HEK293T (cell line): ENCODE measurements around the gene LRP8.

ENCODE experiments used
- CTCF ChIA-PET: fragments of 350-600 bp; formaldehyde crosslinking; extraction: SDS; loops from one replicate; lab custom pipeline; 2021; ENCODE audit warnings: antibody characterized with exemption, inconsistent platforms; lab: Yijun Ruan, JAX
- POLR2A ChIA-PET: fragments of 350-600 bp; formaldehyde crosslinking; extraction: SDS; loops from one replicate; lab custom pipeline; 2020; ENCODE audit warnings: antibody characterized with exemption, inconsistent platforms; lab: Yijun Ruan, JAX
- DNase-seq: peaks from one replicate; pipeline ENCODE4 v3.0.0; 2012; ENCODE audit warnings: mixed read lengths; ENCODE audit errors: extremely low spot score
- ARNT ChIP-seq: fragments of 450-650 bp; IDR thresholded peaks from 2 replicates; pipeline ENCODE4 v1.6.1; 2017; ENCODE audit warnings: mild to moderate bottlenecking
- BHLHE40 ChIP-seq: fragments of 450-650 bp; IDR thresholded peaks from 2 replicates; pipeline ENCODE4 v1.6.1; 2016; ENCODE audit warnings: mild to moderate bottlenecking, moderate library complexity, borderline replicate concordance
- CTBP1 ChIP-seq: fragments of 450-650 bp; IDR thresholded peaks from 2 replicates; pipeline ENCODE4 v1.6.1; 2016; ENCODE audit warnings: borderline replicate concordance
- ELF4 ChIP-seq: fragments of 450-650 bp; IDR thresholded peaks from 2 replicates; pipeline ENCODE4 v1.6.1; 2017; ENCODE audit warnings: antibody characterized with exemption
- FOXA1 ChIP-seq: fragments of 450-650 bp; IDR thresholded peaks from 2 replicates; pipeline ENCODE4 v1.6.1; 2016; ENCODE audit warnings: mild to moderate bottlenecking
- FOXK2 ChIP-seq: fragments of 450-650 bp; IDR thresholded peaks from 2 replicates; pipeline ENCODE4 v1.6.1; 2016; ENCODE audit warnings: mild to moderate bottlenecking
- FOXM1 ChIP-seq: fragments of 450-650 bp; IDR thresholded peaks from 2 replicates; pipeline ENCODE4 v1.6.1; 2017; ENCODE audit warnings: mild to moderate bottlenecking, borderline replicate concordance
- HDGF ChIP-seq: fragments of 450-650 bp; IDR thresholded peaks from 2 replicates; pipeline ENCODE4 v1.6.1; 2017; ENCODE audit warnings: antibody characterized with exemption, borderline replicate concordance
- L3MBTL2 ChIP-seq: fragments of 450-650 bp; conservative IDR thresholded peaks from 2 replicates; pipeline ENCODE4 v1.6.1; 2016; ENCODE audit warnings: mild to moderate bottlenecking
- LEF1 ChIP-seq: fragments of 450-650 bp; IDR thresholded peaks from 2 replicates; pipeline ENCODE4 v1.6.1; 2017; ENCODE audit warnings: mild to moderate bottlenecking, borderline replicate concordance
- NFRKB ChIP-seq: fragments of 450-650 bp; IDR thresholded peaks from 2 replicates; pipeline ENCODE4 v1.6.1; 2016; ENCODE audit warnings: mild to moderate bottlenecking, moderate library complexity
- SP1 ChIP-seq: fragments of 450-650 bp; IDR thresholded peaks from 2 replicates; pipeline ENCODE4 v1.6.1; 2017
- SUZ12 ChIP-seq: fragments of 450-650 bp; IDR thresholded peaks from 2 replicates; pipeline ENCODE4 v1.6.1; 2016; ENCODE audit warnings: mild to moderate bottlenecking
- TARDBP ChIP-seq: fragments of 450-650 bp; IDR thresholded peaks from 2 replicates; pipeline ENCODE4 v1.6.1; 2016
- ZNF384 ChIP-seq: fragments of 450-650 bp; IDR thresholded peaks from 2 replicates; pipeline ENCODE4 v1.6.1; 2016
- TF ChIP-seq, protein P1 (sequence below): fragments of 450-650 bp; IDR thresholded peaks from 2 replicates; pipeline ENCODE4 v1.6.1; 2016

Gene LRP8

DNA sequence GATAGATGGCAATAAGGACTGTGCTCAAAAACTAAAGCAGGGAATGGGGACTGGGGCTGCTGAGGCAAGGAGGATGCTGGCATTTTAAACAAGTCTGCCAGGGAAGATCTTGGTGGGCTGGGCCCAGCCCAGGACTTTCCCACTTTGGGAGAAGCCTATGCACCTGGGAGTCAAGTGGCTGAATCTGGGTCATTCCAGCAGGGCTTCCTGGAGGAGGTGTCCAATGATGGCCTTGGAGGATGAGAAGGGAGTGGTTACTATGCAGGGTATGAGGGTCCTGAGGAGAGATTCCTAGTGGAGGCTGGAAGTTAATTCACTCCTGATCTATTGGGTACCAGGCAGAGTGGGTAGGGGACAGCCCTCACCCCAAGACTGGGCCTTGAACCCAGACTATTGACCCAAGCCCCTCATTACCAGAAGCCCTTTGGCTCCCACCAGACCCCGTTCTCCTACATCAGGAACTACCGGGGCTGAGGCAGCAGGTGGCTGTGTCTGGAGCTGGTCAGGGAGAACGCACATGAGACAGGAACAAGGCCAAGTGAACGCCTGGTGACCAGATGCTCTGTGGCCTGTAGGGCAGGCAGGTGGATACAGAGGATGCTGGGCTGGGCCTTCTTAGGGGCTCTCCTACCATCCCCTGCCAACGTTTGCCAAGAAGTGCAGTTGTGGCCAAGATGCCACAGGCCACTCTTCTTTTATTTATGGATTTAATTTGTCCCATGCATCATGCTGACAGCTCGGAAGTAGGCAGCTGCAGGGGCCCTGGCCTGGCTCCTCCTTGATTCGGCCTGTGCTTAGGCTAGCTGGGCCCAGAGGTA lies 18.3 kb upstream of the LRP8 start:
- DNase-seq, result no peak
- CTCF ChIA-PET, result no interaction called here

DNA sequence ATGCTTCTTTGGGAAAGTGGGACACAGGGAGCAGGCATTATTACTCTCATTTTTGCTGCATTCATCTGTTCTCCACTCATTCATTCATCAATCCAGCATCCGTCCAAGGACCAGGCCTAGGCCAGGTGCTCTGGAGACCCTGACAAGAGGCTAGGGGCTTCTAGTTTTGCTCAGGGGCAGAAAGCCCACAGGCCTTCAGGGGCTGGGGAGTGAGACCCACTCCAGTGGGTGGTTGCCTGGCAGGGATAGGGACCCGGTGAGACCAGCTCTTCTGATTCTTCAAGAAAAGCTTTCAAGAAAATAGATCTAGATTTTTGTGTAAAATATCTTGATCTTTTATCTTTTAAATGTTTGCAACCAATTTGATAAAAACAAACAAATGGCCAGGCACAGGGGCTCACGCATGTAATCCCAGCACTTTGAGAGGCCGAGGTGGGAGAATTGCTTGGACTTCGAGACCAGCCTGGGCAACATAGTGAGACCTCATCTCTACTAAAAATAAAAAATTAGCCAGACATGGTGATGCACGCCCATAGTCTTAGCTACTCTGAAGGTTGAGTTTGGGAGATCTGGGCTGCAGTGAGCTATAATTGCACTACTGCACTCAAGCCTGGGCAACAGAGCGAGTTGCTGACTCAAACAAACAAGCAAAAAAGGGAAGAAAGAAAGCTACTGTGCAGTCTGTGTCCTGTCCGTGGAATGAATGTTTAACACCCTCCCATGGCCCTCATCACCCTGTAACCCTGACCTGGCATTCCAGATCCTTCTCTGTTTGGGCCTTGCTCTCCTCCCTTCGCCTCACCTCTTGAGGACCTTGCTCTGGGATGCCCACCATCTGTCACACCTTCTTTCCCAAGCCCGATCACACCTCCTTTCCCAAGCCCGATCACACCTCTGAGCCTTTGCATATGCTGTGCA lies 17.3 kb upstream of the LRP8 start:
- TF ChIP-seq SUZ12 (no peak), ARNT (no peak), FOXM1 (no peak)
- CTCF ChIA-PET, result no interaction called here
- no peak for DNase-seq
- POLR2A ChIA-PET, result no interaction called here

More for the DNA sequence above, 18.3 kb upstream of the LRP8 start:
- TF ChIP-seq ZNF384 (no peak), NFRKB (no peak), L3MBTL2 (no peak), TARDBP (no peak), CTBP1 (no peak), FOXM1 (no peak), FOXA1 (no peak), LEF1 (no peak), SUZ12 (no peak), FOXK2 (no peak)
- POLR2A ChIA-PET, result no interaction called here

DNA sequence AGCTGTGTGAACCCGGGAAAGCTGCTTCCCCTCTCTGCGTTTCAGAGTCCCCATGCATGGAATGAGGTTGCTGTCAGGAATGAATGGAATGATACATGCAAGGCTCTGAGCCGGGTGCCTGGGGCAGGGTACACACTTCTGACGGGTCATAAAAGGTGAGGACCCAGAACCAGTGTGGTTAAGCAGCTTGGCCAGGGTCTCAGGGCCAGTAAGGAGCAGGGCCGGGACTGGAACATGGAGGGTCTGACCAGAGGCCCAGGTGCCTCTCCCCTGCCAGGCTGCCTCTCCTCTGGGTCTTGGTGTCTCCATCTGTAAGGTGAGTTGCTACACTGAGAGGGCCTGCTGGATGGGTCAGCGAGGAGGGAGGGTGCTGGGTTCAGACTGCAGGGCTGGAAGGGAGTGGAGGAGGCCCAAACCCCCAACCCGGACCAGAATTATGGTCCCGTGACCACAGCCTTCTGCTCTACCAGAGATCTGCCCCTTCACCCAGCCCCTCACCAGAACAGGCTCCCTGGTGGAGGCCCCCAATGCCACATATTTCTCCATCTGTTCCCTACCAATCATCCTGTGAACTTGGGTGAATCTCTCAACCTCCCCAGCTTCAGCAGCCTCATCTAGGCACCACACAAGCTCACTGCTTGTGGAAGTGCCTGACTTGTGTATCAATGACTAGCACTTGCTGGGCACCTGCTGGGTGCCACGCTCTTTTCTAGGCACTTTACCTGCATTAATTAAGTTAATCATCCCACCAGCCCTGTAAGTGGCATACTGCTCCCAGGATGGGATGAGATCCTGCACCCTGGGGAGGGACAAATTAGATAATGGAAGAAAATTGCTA lies 16.2 kb upstream of the LRP8 start:
- no peak for DNase-seq
- ChIA-PET CTCF (no interaction called here), POLR2A (no interaction called here)
- TF ChIP-seq LEF1, result no peak
- no peak for TF ChIP-seq ELF4
- no peak for TF ChIP-seq FOXM1
- no peak for TF ChIP-seq L3MBTL2
- no peak for TF ChIP-seq FOXA1
- TF ChIP-seq, protein P1, sequence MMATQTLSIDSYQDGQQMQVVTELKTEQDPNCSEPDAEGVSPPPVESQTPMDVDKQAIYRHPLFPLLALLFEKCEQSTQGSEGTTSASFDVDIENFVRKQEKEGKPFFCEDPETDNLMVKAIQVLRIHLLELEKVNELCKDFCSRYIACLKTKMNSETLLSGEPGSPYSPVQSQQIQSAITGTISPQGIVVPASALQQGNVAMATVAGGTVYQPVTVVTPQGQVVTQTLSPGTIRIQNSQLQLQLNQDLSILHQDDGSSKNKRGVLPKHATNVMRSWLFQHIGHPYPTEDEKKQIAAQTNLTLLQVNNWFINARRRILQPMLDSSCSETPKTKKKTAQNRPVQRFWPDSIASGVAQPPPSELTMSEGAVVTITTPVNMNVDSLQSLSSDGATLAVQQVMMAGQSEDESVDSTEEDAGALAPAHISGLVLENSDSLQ, result no peak
- no peak for TF ChIP-seq BHLHE40
- TF ChIP-seq TARDBP, result no peak
- no peak for TF ChIP-seq SP1
- no peak for TF ChIP-seq HDGF
- TF ChIP-seq FOXK2, result no peak
- no peak for TF ChIP-seq ARNT
- TF ChIP-seq NFRKB, result no peak
- no peak for TF ChIP-seq ZNF384
- TF ChIP-seq SUZ12, result no peak
- TF ChIP-seq CTBP1, result no peak

DNA sequence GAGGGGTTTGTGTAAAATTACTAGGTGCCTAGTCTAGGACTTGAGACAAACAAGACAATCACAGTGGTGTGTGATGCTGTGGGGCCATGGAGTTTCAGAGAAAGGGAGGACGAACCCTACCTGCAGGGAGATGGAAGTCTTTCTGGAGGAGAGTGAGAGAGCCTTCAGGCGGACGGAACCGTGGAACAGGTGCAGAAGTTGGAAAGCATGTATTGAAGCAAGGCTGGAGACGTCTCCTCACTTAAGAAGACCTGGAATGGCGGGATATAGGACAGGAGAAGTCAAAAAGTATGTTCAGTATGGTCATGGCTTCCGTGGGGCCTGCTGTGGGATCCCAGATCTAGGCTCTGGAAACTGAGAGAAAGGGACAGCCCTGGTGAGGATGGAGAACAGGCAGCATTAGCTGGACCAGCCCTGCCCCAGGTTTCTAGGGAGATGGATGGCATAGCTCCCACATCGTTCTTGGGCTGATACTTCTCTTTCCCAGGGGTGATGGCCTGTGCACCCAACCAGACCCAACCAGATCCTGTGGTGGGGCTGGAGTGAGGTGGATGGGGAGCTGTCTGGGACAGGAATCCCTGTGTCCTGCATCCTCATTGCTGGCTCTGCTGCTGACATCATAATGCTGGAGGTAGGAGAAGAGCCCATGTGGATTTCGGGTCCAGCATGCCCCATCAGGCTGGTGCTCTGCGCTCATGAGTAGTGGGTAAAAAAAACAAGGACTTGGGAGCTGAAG lies 15.0 kb upstream of the LRP8 start:
- POLR2A ChIA-PET, result no interaction called here
- TF ChIP-seq FOXM1 (no peak), CTBP1 (no peak), NFRKB (no peak), SUZ12 (no peak), LEF1 (no peak), FOXK2 (no peak), HDGF (no peak), SP1 (no peak), L3MBTL2 (no peak)
- TF ChIP-seq, protein P1, result no peak
- CTCF ChIA-PET, result no interaction called here
- DNase-seq, result no peak

DNA sequence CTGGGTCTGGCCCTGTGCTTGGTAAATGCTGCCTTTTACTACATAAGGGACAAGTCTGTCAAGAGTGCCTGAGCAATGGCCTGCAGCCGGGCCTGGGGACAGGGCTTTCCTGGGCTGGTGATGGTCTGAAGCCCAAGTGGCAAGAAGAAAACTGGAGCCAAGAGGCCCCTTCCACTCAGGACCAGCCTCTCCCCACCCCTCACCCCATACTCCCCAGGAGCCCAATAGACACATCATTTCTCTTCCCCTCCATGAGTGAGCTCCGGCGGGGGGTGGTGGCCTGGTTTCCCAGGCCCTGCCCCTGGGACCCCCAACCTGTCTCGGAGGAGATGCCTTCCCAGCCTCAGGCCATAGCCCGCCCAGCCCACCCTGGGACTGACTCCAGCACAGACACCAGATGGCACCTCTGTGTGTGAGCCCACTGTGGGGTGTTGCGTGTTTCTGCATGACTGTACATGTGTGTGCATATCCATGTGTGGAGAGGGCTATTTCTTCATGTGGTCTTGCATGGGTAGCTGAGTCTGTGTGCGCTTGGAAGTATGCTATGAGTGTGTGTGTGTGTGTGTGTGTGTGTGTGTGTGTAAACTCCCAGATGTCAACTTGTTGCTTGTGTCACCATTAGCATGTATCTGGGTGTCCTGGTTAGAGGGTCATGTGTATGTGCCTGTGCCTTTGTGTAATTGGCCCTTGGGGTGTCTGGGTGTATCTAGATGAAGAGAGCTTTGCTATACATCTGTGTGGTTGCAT lies 14.3 kb upstream of the LRP8 start:
- no peak for DNase-seq

More for the DNA sequence above, 14.3 kb upstream of the LRP8 start:
- TF ChIP-seq FOXM1, result no peak
- TF ChIP-seq BHLHE40, result no peak
- no peak for TF ChIP-seq LEF1
- no peak for TF ChIP-seq SP1
- CTCF ChIA-PET, result no interaction called here
- POLR2A ChIA-PET, result no interaction called here
